Adrenal gland (tissue), 5 donors: ENCODE data around the gene NUS1.

Source experiments
- CTCF ChIP-seq, 6 experiments: fragments of 450-650 bp in 4 of 6; fragments of 200-600 bp in 2 of 6; sonication (generic) in 1 of 6; IDR thresholded peaks; 1 replicate in 5 of 6; 2 replicates in 1 of 6; pipeline versions ENCODE4 v1.5.1 to v1.8.0; 2016 to 2021; ENCODE audit warnings: antibody characterized with exemption in 6 of 6, mild to moderate bottlenecking in 2 of 6, moderate library complexity in 1 of 6
- POLR2A ChIP-seq, 2 donors: fragments of 450-650 bp; IDR thresholded peaks; one replicate each; pipeline ENCODE4 v1.6.1; 2017; ENCODE audit warnings: antibody characterized with exemption in 2 of 2, mild to moderate bottlenecking in 2 of 2, moderate library complexity in 1 of 2
- donor health status: DM: no; HTN: no; CAD: no.

GRCh38 chr6:117627533-117627932, 47.7 kb upstream of the NUS1 start:
- TF ChIP-seq CTCF (IDR thresholded peaks at IDR 0.05) (no peak), POLR2A (IDR thresholded peaks at IDR 0.05) (no peak)
